HepG2 (cell line): ENCODE results near the gene IRAK1BP1. TPM values are rescaled to one million over a fixed set of nuclear protein-coding genes. Genes with fewer than 3 reads are reported as not detected.

ENCODE experiments used
- ARID2 ChIP-seq: sonication (generic); formaldehyde crosslinking; IDR thresholded peaks from 2 replicates; pipeline ENCODE4 v1.8.1; 2022; ENCODE audit warnings: mild to moderate bottlenecking, missing genetic modification reagents, borderline replicate concordance
- CBX5 ChIP-seq: sonication (generic); formaldehyde crosslinking; IDR thresholded peaks from 2 replicates; pipeline ENCODE4 v1.4.0; 2020; ENCODE audit warnings: missing genetic modification reagents, borderline replicate concordance
- HOXD1 ChIP-seq: sonication (generic); formaldehyde crosslinking; IDR thresholded peaks from 2 replicates; pipeline ENCODE4 v1.5.0; 2020; ENCODE audit warnings: missing genetic modification reagents
- KDM5A ChIP-seq: fragments of 200-600 bp; sonication (generic); IDR thresholded peaks from 2 replicates; pipeline ENCODE4 v1.7.0; 2018; ENCODE audit warnings: antibody characterized with exemption, mild to moderate bottlenecking, low read length, borderline replicate concordance
- MZF1 ChIP-seq: sonication (generic); formaldehyde crosslinking; IDR thresholded peaks from 2 replicates; pipeline ENCODE4 v1.8.1; 2023; ENCODE audit warnings: mild to moderate bottlenecking, missing genetic modification reagents, borderline replicate concordance
- SMARCE1 ChIP-seq: fragments of 450-650 bp; IDR thresholded peaks from 2 replicates; pipeline ENCODE4 v1.6.1; 2017; ENCODE audit warnings: borderline replicate concordance
- TCF7 ChIP-seq: sonication (generic); IDR thresholded peaks from 2 replicates; pipeline ENCODE4 v1.6.1; 2016; ENCODE audit warnings: antibody characterized with exemption, low read depth
- ZNF180 ChIP-seq: sonication (generic); formaldehyde crosslinking; IDR thresholded peaks from 2 replicates; pipeline ENCODE4 v1.4.0; 2020; ENCODE audit warnings: low read depth, missing genetic modification reagents, borderline replicate concordance
- polyA plus RNA-seq, 8 experiments: library from polyadenylated mRNA; depleted of rRNA in 3 of 8; stranded (reverse) in 7 of 8; unstranded in 1 of 8; fragments of >200 nt; fragmentation: Illumina TruSeq in 4 of 8; extraction: Trizol in 4 of 8; gene quantifications; 2 replicates each; pipeline versions ENCODE4 v1.2.1 to v1.2.3, GENCODE V29; 2011 to 2016; ENCODE audit warnings: low read depth in 4 of 8, missing spikeins in 1 of 8, mixed read lengths in 1 of 8; ENCODE audit not compliant: insufficient read depth in 1 of 8
- total RNA-seq, 5 experiments: library from RNA; depleted of rRNA; stranded (reverse); fragments of >200 nt; fragmentation: Illumina TruSeq; extraction: Trizol; gene quantifications; 2 replicates each; pipeline ENCODE4 v1.2.3, GENCODE V29; 2016; ENCODE audit warnings: low read depth in 1 of 5
- TF ChIP-seq, protein P1 (sequence below): sonication (generic); formaldehyde crosslinking; IDR thresholded peaks from 2 replicates; pipeline ENCODE4 v1.5.0; 2020; ENCODE audit warnings: mild to moderate bottlenecking, missing genetic modification reagents
- TF ChIP-seq, protein P2 (sequence below): sonication (generic); formaldehyde crosslinking; conservative IDR thresholded peaks from 2 replicates; pipeline ENCODE4 v1.5.0; 2020; ENCODE audit warnings: missing genetic modification reagents
- TF ChIP-seq, protein P3 (sequence below): sonication (generic); formaldehyde crosslinking; IDR thresholded peaks from 2 replicates; pipeline ENCODE4 v1.4.0; 2020; ENCODE audit warnings: mild to moderate bottlenecking, low read depth, missing genetic modification reagents
- TF ChIP-seq, protein P4 (sequence below), 2 experiments: fragments of 450-650 bp in 1 of 2; sonication (generic) in 1 of 2; formaldehyde crosslinking in 1 of 2; IDR thresholded peaks; 2 replicates each; pipeline versions ENCODE4 v1.6.1 to v1.8.0; 2016 to 2022; ENCODE audit warnings: antibody characterized with exemption in 1 of 2, mild to moderate bottlenecking in 1 of 2, missing genetic modification reagents in 1 of 2

IRAK1BP1 gene
- total and polyA plus RNA-seq, 2 of the 13 experiments (the other 11 are each of a cell fraction or from before 2014, with no cell fraction given) = 0.86 to 1.5 TPM

DNA sequence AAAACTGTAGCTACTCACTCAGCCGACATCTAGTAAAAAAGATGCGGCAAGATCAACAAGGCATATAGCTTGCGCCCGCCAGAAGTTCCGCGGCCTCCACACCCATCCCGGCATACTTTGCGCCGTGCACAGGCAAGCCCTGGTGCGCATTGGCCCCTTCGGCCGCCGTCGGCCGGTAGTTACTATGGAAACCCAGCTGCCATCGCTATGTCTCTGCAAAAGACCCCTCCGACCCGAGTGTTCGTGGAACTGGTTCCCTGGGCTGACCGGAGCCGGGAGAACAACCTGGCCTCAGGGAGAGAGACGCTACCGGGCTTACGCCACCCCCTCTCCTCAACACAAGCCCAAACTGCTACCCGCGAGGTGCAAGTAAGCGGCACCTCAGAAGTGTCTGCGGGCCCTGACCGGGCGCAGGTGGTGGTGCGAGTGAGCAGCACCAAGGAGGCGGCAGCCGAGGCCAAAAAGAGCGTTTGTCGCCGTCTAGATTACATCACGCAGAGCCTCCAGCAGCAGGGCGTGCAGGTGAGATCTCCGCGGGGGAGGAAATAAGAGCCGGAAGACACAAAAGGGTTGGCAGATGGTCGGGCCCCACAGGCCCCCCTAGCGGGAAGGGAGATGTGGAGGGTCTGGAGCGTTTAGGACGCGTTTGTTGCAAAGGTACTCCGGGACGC, at the start of gene IRAK1BP1 (continued):
- TF ChIP-seq ZNF180 (CRISPR knock-in tag) = no peak
- TF ChIP-seq ARID2 (CRISPR knock-in tag) = peak; percentile 61; the same call in 1 of the 2 replicates
- peak; percentile 85; the same call in 1 of the 2 replicates for TF ChIP-seq MZF1 (CRISPR knock-in tag)
- TF ChIP-seq SMARCE1 = no peak
- TF ChIP-seq, protein P1, sequence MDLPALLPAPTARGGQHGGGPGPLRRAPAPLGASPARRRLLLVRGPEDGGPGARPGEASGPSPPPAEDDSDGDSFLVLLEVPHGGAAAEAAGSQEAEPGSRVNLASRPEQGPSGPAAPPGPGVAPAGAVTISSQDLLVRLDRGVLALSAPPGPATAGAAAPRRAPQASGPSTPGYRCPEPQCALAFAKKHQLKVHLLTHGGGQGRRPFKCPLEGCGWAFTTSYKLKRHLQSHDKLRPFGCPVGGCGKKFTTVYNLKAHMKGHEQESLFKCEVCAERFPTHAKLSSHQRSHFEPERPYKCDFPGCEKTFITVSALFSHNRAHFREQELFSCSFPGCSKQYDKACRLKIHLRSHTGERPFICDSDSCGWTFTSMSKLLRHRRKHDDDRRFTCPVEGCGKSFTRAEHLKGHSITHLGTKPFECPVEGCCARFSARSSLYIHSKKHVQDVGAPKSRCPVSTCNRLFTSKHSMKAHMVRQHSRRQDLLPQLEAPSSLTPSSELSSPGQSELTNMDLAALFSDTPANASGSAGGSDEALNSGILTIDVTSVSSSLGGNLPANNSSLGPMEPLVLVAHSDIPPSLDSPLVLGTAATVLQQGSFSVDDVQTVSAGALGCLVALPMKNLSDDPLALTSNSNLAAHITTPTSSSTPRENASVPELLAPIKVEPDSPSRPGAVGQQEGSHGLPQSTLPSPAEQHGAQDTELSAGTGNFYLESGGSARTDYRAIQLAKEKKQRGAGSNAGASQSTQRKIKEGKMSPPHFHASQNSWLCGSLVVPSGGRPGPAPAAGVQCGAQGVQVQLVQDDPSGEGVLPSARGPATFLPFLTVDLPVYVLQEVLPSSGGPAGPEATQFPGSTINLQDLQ (CRISPR knock-in tag) = no peak
- peak; percentile 44 for TF ChIP-seq TCF7
- TF ChIP-seq KDM5A = peak; percentile 80; the same call in 1 of the 2 replicates
- TF ChIP-seq, protein P2, sequence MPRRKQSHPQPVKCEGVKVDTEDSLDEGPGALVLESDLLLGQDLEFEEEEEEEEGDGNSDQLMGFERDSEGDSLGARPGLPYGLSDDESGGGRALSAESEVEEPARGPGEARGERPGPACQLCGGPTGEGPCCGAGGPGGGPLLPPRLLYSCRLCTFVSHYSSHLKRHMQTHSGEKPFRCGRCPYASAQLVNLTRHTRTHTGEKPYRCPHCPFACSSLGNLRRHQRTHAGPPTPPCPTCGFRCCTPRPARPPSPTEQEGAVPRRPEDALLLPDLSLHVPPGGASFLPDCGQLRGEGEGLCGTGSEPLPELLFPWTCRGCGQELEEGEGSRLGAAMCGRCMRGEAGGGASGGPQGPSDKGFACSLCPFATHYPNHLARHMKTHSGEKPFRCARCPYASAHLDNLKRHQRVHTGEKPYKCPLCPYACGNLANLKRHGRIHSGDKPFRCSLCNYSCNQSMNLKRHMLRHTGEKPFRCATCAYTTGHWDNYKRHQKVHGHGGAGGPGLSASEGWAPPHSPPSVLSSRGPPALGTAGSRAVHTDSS = no peak
- TF ChIP-seq, protein P3, sequence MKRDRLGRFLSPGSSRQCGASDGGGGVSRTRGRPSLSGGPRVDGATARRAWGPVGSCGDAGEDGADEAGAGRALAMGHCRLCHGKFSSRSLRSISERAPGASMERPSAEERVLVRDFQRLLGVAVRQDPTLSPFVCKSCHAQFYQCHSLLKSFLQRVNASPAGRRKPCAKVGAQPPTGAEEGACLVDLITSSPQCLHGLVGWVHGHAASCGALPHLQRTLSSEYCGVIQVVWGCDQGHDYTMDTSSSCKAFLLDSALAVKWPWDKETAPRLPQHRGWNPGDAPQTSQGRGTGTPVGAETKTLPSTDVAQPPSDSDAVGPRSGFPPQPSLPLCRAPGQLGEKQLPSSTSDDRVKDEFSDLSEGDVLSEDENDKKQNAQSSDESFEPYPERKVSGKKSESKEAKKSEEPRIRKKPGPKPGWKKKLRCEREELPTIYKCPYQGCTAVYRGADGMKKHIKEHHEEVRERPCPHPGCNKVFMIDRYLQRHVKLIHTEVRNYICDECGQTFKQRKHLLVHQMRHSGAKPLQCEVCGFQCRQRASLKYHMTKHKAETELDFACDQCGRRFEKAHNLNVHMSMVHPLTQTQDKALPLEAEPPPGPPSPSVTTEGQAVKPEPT (CRISPR knock-in tag) = 0 out of 2 replicates have a peak, but pooled peaks have one; percentile 21
- TF ChIP-seq, protein P4, sequence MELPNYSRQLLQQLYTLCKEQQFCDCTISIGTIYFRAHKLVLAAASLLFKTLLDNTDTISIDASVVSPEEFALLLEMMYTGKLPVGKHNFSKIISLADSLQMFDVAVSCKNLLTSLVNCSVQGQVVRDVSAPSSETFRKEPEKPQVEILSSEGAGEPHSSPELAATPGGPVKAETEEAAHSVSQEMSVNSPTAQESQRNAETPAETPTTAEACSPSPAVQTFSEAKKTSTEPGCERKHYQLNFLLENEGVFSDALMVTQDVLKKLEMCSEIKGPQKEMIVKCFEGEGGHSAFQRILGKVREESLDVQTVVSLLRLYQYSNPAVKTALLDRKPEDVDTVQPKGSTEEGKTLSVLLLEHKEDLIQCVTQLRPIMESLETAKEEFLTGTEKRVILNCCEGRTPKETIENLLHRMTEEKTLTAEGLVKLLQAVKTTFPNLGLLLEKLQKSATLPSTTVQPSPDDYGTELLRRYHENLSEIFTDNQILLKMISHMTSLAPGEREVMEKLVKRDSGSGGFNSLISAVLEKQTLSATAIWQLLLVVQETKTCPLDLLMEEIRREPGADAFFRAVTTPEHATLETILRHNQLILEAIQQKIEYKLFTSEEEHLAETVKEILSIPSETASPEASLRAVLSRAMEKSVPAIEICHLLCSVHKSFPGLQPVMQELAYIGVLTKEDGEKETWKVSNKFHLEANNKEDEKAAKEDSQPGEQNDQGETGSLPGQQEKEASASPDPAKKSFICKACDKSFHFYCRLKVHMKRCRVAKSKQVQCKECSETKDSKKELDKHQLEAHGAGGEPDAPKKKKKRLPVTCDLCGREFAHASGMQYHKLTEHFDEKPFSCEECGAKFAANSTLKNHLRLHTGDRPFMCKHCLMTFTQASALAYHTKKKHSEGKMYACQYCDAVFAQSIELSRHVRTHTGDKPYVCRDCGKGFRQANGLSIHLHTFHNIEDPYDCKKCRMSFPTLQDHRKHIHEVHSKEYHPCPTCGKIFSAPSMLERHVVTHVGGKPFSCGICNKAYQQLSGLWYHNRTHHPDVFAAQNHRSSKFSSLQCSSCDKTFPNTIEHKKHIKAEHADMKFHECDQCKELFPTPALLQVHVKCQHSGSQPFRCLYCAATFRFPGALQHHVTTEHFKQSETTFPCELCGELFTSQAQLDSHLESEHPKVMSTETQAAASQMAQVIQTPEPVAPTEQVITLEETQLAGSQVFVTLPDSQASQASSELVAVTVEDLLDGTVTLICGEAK (IDR thresholded peaks at IDR 0.05) = no peak
- TF ChIP-seq, protein P4 (CRISPR knock-in tag; IDR thresholded peaks at IDR 0.05) = peak; percentile 46; the same call in 1 of the 2 replicates
- TF ChIP-seq HOXD1 (CRISPR knock-in tag) = no peak
- no peak for TF ChIP-seq CBX5 (CRISPR knock-in tag)
